Activated naive CD8-positive, alpha-beta T cell treated with anti-CD3 and anti-CD28 coated beads, Interleukin-2, amount 50 U/mL, for 16 hours (primary cell): ENCODE results near the gene RGSL1.

Source experiments
- DNase-seq: peaks from one replicate; pipeline ENCODE4 v3.0.0-alpha.2; 2020; ENCODE audit warnings: low read depth, low spot score

The RGSL1 gene

DNA sequence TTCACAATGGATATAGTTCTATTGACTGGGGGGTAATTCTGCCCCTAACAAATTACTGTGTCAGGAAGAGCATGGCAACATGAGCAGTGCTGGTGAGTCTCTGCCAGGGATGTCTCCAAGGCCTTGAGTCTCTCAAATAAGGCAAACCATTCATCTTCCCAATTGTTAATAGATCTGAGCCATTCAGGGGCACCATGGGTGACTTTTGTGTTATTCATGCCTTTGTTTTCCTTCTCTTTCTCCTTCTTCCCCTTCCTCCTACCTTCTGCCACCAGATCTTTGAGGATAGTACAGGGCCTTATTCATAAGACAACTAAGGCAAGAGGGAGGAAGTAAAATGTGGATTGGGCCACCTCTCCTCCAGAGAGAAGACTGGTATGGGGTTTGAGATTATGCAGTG is at the start of gene RGSL1:
TSS of gene RGSL1 (plus strand) at position 60 of the 400 bp plus-strand sequence. CDS start at position 80, 20 bp downstream.
- DNase-seq, result no peak

DNA sequence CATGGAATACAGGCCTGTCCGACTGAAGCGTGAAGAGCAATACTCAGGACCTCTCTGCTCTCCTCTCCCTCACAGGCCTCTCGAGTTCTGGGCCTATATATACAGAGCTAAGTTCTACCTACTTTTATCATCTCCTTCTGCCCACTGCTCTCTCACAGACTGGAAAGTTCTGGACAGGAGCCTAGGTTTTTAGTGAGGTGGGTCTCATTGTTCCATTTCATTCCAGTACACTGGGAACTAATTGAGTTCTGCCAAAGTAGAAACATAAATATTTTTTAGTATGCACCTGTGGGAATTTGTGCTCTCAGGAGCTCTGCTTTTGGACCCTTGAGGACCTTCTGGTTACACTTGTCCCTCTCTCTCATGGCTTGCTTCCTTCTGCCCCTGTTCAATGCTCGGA is 49.4 kb upstream of the RGSL1 start, which contains the start of gene TEDDM1:
TSS of gene TEDDM1 (minus strand) at position 101 of the 400 bp plus-strand sequence. CDS start 182 bp downstream, outside the sequence.
- DNase-seq, result no peak

DNA sequence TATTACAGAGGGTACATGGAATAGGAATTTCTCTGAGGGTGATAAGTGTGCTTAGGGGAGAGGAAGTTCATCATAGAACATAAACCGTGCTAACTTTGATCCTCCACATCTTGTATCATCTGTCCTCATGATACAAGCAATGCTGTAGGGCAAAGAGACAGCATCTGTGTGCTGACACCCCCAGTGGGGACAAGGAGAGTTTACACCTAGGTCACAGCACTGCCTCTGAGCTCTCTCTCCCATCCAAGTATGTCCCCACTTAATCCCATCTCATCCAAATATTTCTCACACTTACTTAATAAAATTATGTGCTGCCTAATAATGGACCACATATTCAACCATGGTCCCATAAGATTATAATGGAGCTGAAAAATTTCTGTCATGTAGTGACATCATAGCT is 45.2 kb upstream of the RGSL1 start:
- no peak for DNase-seq

- no peak for DNase-seq
Observed at GRCh38 chr1:182405578-182405977, 44.4 kb upstream of the RGSL1 start.

GRCh38 chr1:182406012-182406411 is 43.9 kb upstream of the RGSL1 start:
- DNase-seq, result no peak

- DNase-seq, result no peak
Observed at GRCh38 chr1:182407724-182408123, 42.2 kb upstream of the RGSL1 start.

GRCh38 chr1:182408435-182409075 is 41.4 kb upstream of the RGSL1 start:
- no peak for DNase-seq

GRCh38 chr1:182410138-182410537 is 39.8 kb upstream of the RGSL1 start:
- no peak for DNase-seq

DNA sequence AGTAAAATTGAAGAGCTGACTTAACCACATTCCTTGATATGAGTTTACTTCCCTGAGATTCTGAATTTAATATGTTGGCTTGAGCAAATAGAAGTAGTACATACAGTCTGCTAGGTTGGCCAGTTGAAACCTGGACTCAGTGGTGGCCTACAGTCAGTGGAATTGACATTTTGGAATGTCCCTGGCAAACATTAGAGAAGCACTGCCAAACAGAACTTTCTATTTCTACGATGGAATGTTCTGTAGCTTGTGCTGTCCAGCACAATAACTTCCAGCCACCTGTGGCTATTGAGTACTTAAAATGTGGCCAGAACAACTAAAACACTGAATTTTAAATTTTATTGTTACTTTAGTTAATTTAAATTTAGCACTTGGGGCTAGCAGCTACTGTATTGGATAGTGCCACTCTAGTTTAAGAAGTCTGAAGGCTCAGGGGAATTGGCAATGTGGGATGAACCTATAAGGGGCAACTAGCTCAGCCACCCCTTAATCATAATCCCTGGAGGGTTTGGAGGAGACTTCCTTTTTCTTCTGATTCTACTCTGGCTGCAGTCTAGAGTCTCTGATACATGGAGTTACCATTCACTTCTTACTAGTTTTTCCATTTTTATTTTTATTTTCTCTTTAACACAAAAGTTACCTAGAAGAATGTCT is 39.2 kb upstream of the RGSL1 start:
- no peak for DNase-seq

GRCh38 chr1:182413486-182413885 is 36.5 kb upstream of the RGSL1 start:
- DNase-seq, result no peak

DNA sequence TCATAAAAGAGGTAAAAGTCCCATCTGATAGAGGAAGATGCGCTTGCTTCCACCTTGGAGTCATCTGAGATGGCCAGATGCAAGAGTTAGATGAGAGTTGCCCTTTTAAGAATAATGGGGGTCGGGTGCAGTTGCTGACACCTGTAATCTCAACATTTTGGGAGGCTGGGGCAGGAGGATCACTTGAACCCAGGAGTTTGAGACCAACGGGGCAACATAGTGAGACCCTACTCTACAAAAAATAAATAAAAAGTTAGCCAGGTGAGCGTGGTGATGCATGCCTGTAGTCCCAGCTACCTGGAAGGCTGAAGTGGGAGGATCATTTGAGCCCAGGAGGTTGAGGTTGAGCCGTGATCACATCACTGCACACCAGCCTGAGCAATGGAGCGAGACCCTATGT is 36.0 kb upstream of the RGSL1 start:
- DNase-seq, result no peak

GRCh38 chr1:182415789-182416188 is 34.2 kb upstream of the RGSL1 start:
- no peak for DNase-seq

- no peak for DNase-seq
Observed at GRCh38 chr1:182426442-182427430, 23.2 kb upstream of the RGSL1 start.

DNA sequence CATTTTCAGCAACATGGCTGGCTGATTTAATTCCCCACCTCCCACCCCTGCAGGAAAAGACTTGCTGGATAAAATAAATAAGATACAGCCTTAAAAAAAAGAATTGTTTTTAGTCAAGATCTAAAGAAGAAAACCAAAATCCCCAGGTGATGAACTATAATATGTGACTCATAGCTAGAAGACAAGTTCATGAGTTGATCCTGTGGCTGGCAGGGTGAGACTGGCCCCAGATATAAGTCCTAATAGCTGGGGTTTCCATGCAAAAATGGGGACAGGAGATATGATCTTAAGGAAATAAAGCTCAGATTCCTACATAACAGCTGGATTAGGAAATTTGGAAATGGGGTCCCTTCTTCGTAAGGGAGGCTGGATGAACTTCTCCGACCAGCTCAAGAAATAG is 21.9 kb upstream of the RGSL1 start:
- DNase-seq, result no peak

- no peak for DNase-seq
Observed at GRCh38 chr1:182430263-182431068, 19.5 kb upstream of the RGSL1 start.

DNA sequence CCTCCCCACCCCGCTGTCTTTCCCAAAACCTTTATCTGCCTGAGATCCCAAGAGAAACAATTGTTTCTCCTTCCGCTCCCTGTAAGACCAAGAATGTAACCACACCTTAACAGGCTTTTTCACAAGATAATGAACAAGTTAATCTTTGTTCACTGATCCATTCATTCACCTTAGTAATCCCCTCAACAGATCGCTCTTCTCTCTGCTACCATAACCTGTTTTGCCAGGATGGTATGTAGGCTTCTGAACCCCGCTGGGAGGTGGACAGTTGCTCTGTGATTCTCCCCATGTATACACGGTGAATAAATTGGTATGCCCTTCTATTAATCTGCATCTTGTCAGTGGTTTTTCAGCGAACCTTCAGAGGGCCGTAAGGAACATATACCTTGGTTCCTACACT is 18.7 kb upstream of the RGSL1 start:
- no peak for DNase-seq

DNA sequence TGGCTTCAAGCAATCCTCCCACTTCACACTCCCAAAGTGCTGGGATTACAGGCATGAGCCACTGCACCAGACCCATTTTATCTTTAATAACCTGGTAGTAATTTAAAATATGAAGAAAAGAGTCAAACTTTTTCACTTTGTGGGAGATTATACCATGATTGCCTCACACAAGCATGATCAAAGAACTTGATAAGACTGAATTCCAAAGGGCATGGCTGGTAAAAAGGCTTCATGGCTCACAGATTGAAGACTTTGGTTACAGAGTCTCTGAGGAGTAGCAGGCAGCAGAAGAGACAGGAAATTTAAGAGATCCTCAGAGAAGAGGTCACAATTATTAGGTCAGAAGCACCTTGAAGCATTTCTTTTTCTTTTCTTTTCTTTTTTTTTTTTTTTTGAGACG is 16.4 kb upstream of the RGSL1 start:
- DNase-seq, result no peak

- DNase-seq, result no peak
Observed at GRCh38 chr1:182438326-182438725, 11.6 kb upstream of the RGSL1 start.

DNA sequence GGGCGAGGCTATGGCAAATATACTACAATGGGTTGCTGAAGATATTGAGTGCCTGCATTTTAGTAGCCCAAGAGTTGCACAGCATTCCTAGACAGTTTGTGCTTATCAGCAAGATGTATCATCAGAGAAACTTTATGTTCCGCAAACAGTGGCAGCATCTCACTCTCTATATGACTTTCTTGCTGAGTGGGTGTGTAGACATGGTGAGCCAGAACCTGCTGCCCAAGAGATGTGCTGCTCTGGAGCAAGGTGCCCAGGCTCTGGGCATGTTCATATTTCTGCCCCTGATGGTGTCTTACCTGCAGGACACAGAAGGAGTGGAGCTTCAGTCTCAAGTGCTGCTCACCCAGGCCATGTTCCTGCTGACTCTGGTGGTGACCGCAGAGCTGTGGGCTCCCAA is 8.2 kb upstream of the RGSL1 start:
- DNase-seq, result no peak

DNA sequence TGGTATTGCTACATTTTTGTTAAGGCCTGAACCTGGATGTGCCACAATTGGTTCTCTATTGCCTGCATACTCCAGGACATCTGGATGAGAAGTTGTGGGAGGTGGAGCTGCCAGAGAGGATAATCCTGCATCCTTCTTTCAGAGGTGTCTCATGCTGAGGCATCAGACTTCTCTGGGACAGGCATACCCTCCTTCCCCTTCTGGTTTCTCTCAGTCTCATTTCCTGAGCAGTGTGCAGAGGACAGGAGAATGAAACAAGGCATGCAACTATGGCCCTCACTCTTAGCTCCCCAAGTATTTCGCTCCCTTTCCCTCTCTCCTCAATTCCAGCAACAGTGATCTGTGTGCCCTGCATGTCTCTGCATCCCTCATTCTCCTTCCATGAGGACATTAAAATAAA is 7.6 kb upstream of the RGSL1 start:
- no peak for DNase-seq

DNA sequence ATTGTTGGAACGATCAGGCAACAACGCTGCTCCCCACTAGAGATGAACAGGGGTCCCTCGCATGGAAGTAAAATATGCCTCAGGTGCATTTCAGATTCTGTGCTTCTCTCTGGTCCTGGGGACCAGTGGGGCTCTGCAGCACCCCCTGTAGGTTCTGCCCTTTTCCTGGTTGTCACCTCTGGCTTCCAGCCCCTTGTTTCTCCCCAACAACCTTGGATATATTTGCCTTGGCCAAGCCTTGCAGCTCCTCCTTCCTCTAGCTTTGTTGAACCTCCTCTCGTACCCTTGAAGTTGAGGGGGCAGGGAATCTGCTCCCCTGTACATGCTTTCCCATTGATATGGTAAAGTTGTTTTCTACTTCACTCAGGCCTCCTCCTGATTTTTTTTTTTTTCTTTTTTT is 5.4 kb upstream of the RGSL1 start:
- no peak for DNase-seq
